SKM-1 (cell line): ENCODE results near the gene PLCB1.
"Not testable (repeated sequence)": the region's sequence is repeated elsewhere in the genome, so short reads cannot be mapped to it uniquely, and the experiment has no call there.

Experiments
- DNase-seq: peaks from one replicate; lab custom pipeline; 2025; ENCODE audit not compliant: unreplicated experiment; lab: John Stamatoyannopoulos, UW

The PLCB1 gene

GRCh38 chr20:8640461-8640860, 508.4 kb downstream of the PLCB1 start:
- DNase-seq, result no peak

- DNase-seq, result no peak
Measured at GRCh38 chr20:8642247-8642646, 510.2 kb downstream of the PLCB1 start.

- DNase-seq, result not testable (repeated sequence)
Measured at GRCh38 chr20:8644468-8644867, 512.4 kb downstream of the PLCB1 start.

GRCh38 chr20:8645326-8645725, 513.3 kb downstream of the PLCB1 start:
- no peak for DNase-seq

- DNase-seq, result no peak
Measured at GRCh38 chr20:8646033-8646441, 514.0 kb downstream of the PLCB1 start.

- DNase-seq, result no peak
Measured at GRCh38 chr20:8646716-8647115, 514.6 kb downstream of the PLCB1 start.

- no peak for DNase-seq
Measured at GRCh38 chr20:8647961-8648441, 515.9 kb downstream of the PLCB1 start.

- DNase-seq, result no peak
Measured at GRCh38 chr20:8648466-8648865, 516.4 kb downstream of the PLCB1 start.

GRCh38 chr20:8652396-8652795, 520.3 kb downstream of the PLCB1 start:
- DNase-seq, result no peak

GRCh38 chr20:8654486-8654885, 522.4 kb downstream of the PLCB1 start:
- no peak for DNase-seq

- DNase-seq, result no peak
Measured at GRCh38 chr20:8656335-8656734, 524.3 kb downstream of the PLCB1 start.

GRCh38 chr20:8657664-8658063, 525.6 kb downstream of the PLCB1 start:
- DNase-seq, result no peak

GRCh38 chr20:8658103-8658502, 526.0 kb downstream of the PLCB1 start:
- no peak for DNase-seq

- DNase-seq, result no peak
Measured at GRCh38 chr20:8661229-8661952, 529.3 kb downstream of the PLCB1 start.

GRCh38 chr20:8662433-8662954, 530.4 kb downstream of the PLCB1 start:
- no peak for DNase-seq

GRCh38 chr20:8663424-8663823, 531.4 kb downstream of the PLCB1 start:
- DNase-seq, result no peak

- DNase-seq, result no peak
Measured at GRCh38 chr20:8664778-8665177, 532.7 kb downstream of the PLCB1 start.

- no peak for DNase-seq
Measured at GRCh38 chr20:8667306-8667705, 535.2 kb downstream of the PLCB1 start.

- no peak for DNase-seq
Measured at GRCh38 chr20:8670207-8670892, 538.3 kb downstream of the PLCB1 start.

- DNase-seq, result no peak
Measured at GRCh38 chr20:8670893-8671215, 538.8 kb downstream of the PLCB1 start.

- DNase-seq, result no peak
Measured at GRCh38 chr20:8671370-8671961, 539.4 kb downstream of the PLCB1 start.

GRCh38 chr20:8673116-8673515, 541.0 kb downstream of the PLCB1 start:
- DNase-seq, result no peak
